GM23338 (cell line): Measurements from ENCODE around the gene IL13. TPM values are rescaled to one million over a fixed set of nuclear protein-coding genes. Genes with fewer than 3 reads are reported as not detected.

Experiments used
- ATAC-seq: fragments of 200-7000 bp; cut with Tn5 transposase; 3 replicates; pipeline ENCODE4 v1.9.1; 2020
- DNase-seq: peaks from one replicate; pipeline ENCODE4 v3.0.0-alpha.2; 2015; ENCODE audit warnings: low spot score
- H2AFZ ChIP-seq: fragments of 200-600 bp; sonication (generic); 2 replicates; pipeline ENCODE4 v1.8.0; 2016; ENCODE audit warnings: antibody characterized with exemption, mild to moderate bottlenecking, moderate library complexity
- H3F3A ChIP-seq: fragments of 200-600 bp; sonication (generic); replicated peaks from 2 replicates; pipeline ENCODE4 v1.8.0; 2017; ENCODE audit warnings: antibody characterized with exemption, mixed run types, low read depth
- H3K27ac ChIP-seq: fragments of 200-600 bp; sonication (generic); 2 replicates; pipeline ENCODE4 v1.6.1; 2016; ENCODE audit warnings: low read depth
- H3K27me3 ChIP-seq: fragments of 200-600 bp; sonication (generic); 2 replicates; pipeline ENCODE4 v1.8.0; 2016; ENCODE audit warnings: mild to moderate bottlenecking, mixed run types, moderate library complexity; ENCODE audit not compliant: insufficient read depth
- H3K36me3 ChIP-seq: fragments of 200-600 bp; sonication (generic); 2 replicates; pipeline ENCODE4 v1.8.0; 2016; ENCODE audit warnings: mild to moderate bottlenecking; ENCODE audit not compliant: insufficient read depth
- H3K4me1 ChIP-seq: fragments of 200-600 bp; sonication (generic); 2 replicates; pipeline ENCODE4 v1.8.0; 2016; ENCODE audit warnings: mild to moderate bottlenecking, moderate library complexity; ENCODE audit not compliant: insufficient read depth
- H3K4me2 ChIP-seq: fragments of 200-600 bp; sonication (generic); 2 replicates; pipeline ENCODE4 v1.7.1; 2017; ENCODE audit warnings: mixed run types
- H3K4me3 ChIP-seq: fragments of 200-600 bp; sonication (generic); 2 replicates; pipeline ENCODE4 v1.6.1; 2016; ENCODE audit warnings: mixed run types
- H3K79me2 ChIP-seq: fragments of 200-600 bp; sonication (generic); replicated peaks from 2 replicates; pipeline ENCODE4 v1.8.0; 2017; ENCODE audit warnings: mild to moderate bottlenecking; ENCODE audit not compliant: insufficient read depth
- H3K9me2 ChIP-seq: fragments of 200-600 bp; sonication (generic); 2 replicates; pipeline ENCODE4 v1.8.0; 2017; ENCODE audit not compliant: insufficient read depth
- H4K20me1 ChIP-seq: fragments of 200-600 bp; sonication (generic); replicated peaks from 2 replicates; pipeline ENCODE4 v1.8.0; 2017; ENCODE audit warnings: mild to moderate bottlenecking; ENCODE audit not compliant: insufficient read depth
- H3K27ac Mint-ChIP-seq: 2 replicates; pipeline ENCODE4 v1.8.0; 2020; ENCODE audit warnings: inconsistent platforms, mild to moderate bottlenecking, moderate library complexity, mixed read lengths
- H3K27me3 Mint-ChIP-seq: 3 replicates; pipeline ENCODE4 v1.8.0; 2022; ENCODE audit warnings: low read depth, mild to moderate bottlenecking, moderate library complexity, mixed read lengths, inconsistent platforms; ENCODE audit not compliant: insufficient read depth, poor library complexity
- H3K36me3 Mint-ChIP-seq: 3 replicates; pipeline ENCODE4 v1.8.0; 2021; ENCODE audit warnings: low read depth, mild to moderate bottlenecking, inconsistent platforms, moderate library complexity, mixed read lengths
- H3K4me1 Mint-ChIP-seq: 3 replicates; pipeline ENCODE4 v1.8.0; 2020; ENCODE audit warnings: mild to moderate bottlenecking, inconsistent platforms, mixed read lengths
- H3K4me3 Mint-ChIP-seq: 3 replicates; pipeline ENCODE4 v1.8.0; 2021; ENCODE audit warnings: moderate library complexity, mild to moderate bottlenecking, inconsistent platforms, mixed read lengths
- H3K9me3 Mint-ChIP-seq: 3 replicates; pipeline ENCODE4 v1.8.0; 2020; ENCODE audit warnings: moderate library complexity, mild to moderate bottlenecking, inconsistent platforms, mixed read lengths
- CREB1 ChIP-seq: fragments of 250-450 bp; sonication (Bioruptor Pico); IDR thresholded peaks from 2 replicates; pipeline ENCODE4 v1.5.0; 2020; ENCODE audit warnings: low read depth, mild to moderate bottlenecking, moderate library complexity
- EZH2 ChIP-seq: fragments of 200-600 bp; sonication (generic); IDR thresholded peaks from one replicate; pipeline ENCODE4 v1.8.0; 2017; ENCODE audit warnings: antibody characterized with exemption, mild to moderate bottlenecking, low read depth; ENCODE audit not compliant: unreplicated experiment
- EZH2phosphoT487 ChIP-seq: fragments of 200-600 bp; sonication (generic); IDR thresholded peaks from one replicate; pipeline ENCODE4 v1.8.1; 2018; ENCODE audit warnings: antibody characterized with exemption; ENCODE audit not compliant: unreplicated experiment
- JUNB ChIP-seq: IDR thresholded peaks from one replicate; pipeline ENCODE4 v1.6.1; 2016; ENCODE audit warnings: antibody characterized with exemption; ENCODE audit not compliant: unreplicated experiment
- NANOG ChIP-seq: IDR thresholded peaks from 2 replicates; pipeline ENCODE4 v1.6.1; 2016; ENCODE audit warnings: antibody characterized with exemption, borderline replicate concordance
- POLR2AphosphoS5 ChIP-seq: IDR thresholded peaks from 2 replicates; pipeline ENCODE4 v1.6.1; 2016; ENCODE audit warnings: antibody characterized with exemption, low read depth
- STAT1 ChIP-seq: IDR thresholded peaks from one replicate; pipeline ENCODE4 v1.6.1; 2016; ENCODE audit warnings: antibody characterized with exemption; ENCODE audit not compliant: unreplicated experiment
- ZNF114 ChIP-seq: fragments of 250-450 bp; sonication (Bioruptor Pico); IDR thresholded peaks from 2 replicates; pipeline ENCODE4 v1.5.0; 2020; ENCODE audit warnings: mild to moderate bottlenecking, moderate library complexity
- ZNF331 ChIP-seq: fragments of 250-450 bp; sonication (Bioruptor Pico); IDR thresholded peaks from 2 replicates; pipeline ENCODE4 v1.5.0; 2020; ENCODE audit warnings: low read depth, mild to moderate bottlenecking, moderate library complexity
- polyA plus RNA-seq: library from polyadenylated mRNA; unstranded; fragments of >200 nt; fragmentation: Nextera tagmentation; extraction: Ambion mirVana; gene quantifications from 2 replicates; pipeline ENCODE4 v1.2.1, GENCODE V29; 2016
- total RNA-seq: library from RNA; depleted of rRNA; stranded (reverse); fragments of >200 nt; shearing (Covaris generic); gene quantifications from 2 replicates; pipeline ENCODE4 v1.2.3, GENCODE V29; 2014
- TF ChIP-seq, protein P1 (sequence below): fragments of 250-450 bp; sonication (Bioruptor Pico); IDR thresholded peaks from 2 replicates; pipeline ENCODE4 v1.5.0; 2020; ENCODE audit warnings: mild to moderate bottlenecking, moderate library complexity
- TF ChIP-seq, protein P2 (sequence below): IDR thresholded peaks from one replicate; pipeline ENCODE4 v1.6.1; 2018; ENCODE audit warnings: antibody characterized with exemption; ENCODE audit not compliant: unreplicated experiment
- TF ChIP-seq, protein P3 (sequence below): IDR thresholded peaks from 2 replicates; pipeline ENCODE4 v1.6.1; 2016; ENCODE audit warnings: antibody characterized with exemption
- TF ChIP-seq, protein P4 (sequence below), 2 experiments: fragments of 200-600 bp in 1 of 2; sonication (generic) in 1 of 2; conservative IDR thresholded peaks; 2 replicates each; pipeline versions ENCODE4 v1.5.1 to v1.6.1; 2016 to 2017; ENCODE audit warnings: antibody characterized with exemption in 2 of 2, low read depth in 2 of 2, mild to moderate bottlenecking in 2 of 2, moderate library complexity in 1 of 2

Gene IL13
- total and polyA plus RNA-seq, 2 experiments from 2014 or later: not detected

DNA sequence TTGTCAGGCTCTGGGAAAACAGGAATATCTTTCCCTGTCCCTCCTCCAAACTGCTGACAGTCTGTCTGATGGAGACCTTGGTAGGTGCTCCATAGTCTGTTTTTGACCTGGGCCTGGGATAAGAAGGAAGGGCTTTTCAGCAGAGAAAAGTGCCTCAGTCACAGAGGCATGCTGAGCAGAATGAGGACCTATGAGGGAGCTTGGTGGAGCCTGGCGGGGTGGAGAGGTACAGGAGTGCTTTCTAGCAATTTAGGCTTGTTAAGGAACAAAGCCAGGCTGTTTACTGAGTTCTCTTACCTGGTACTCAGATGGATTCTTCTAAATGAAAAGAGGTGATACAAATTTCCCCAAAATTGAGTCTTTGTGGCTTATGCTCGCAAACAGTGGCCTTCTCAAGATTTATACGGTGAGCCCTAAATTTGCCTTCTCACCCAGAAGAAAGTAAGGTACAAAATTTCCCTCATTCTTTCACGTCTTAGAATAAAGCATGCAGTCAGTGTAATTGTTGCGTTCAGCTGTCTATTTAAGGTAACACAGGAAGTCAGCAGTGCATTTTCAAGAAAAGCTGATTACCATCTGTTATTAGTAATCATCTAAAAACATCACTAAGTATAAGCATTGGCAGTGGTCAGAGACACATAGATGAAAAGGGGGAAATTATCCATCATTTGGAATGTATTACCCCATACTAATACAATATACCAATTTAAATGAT, 28.6 kb upstream of the IL13 start:
- TF ChIP-seq ZNF114 (CRISPR knock-in tag) (no peak), EZH2 (no peak), JUNB (no peak), POLR2AphosphoS5 (no peak), CREB1 (CRISPR knock-in tag) (no peak), ZNF331 (no peak), EZH2phosphoT487 (no peak), NANOG (no peak), STAT1 (no peak)
- TF ChIP-seq, protein P1, sequence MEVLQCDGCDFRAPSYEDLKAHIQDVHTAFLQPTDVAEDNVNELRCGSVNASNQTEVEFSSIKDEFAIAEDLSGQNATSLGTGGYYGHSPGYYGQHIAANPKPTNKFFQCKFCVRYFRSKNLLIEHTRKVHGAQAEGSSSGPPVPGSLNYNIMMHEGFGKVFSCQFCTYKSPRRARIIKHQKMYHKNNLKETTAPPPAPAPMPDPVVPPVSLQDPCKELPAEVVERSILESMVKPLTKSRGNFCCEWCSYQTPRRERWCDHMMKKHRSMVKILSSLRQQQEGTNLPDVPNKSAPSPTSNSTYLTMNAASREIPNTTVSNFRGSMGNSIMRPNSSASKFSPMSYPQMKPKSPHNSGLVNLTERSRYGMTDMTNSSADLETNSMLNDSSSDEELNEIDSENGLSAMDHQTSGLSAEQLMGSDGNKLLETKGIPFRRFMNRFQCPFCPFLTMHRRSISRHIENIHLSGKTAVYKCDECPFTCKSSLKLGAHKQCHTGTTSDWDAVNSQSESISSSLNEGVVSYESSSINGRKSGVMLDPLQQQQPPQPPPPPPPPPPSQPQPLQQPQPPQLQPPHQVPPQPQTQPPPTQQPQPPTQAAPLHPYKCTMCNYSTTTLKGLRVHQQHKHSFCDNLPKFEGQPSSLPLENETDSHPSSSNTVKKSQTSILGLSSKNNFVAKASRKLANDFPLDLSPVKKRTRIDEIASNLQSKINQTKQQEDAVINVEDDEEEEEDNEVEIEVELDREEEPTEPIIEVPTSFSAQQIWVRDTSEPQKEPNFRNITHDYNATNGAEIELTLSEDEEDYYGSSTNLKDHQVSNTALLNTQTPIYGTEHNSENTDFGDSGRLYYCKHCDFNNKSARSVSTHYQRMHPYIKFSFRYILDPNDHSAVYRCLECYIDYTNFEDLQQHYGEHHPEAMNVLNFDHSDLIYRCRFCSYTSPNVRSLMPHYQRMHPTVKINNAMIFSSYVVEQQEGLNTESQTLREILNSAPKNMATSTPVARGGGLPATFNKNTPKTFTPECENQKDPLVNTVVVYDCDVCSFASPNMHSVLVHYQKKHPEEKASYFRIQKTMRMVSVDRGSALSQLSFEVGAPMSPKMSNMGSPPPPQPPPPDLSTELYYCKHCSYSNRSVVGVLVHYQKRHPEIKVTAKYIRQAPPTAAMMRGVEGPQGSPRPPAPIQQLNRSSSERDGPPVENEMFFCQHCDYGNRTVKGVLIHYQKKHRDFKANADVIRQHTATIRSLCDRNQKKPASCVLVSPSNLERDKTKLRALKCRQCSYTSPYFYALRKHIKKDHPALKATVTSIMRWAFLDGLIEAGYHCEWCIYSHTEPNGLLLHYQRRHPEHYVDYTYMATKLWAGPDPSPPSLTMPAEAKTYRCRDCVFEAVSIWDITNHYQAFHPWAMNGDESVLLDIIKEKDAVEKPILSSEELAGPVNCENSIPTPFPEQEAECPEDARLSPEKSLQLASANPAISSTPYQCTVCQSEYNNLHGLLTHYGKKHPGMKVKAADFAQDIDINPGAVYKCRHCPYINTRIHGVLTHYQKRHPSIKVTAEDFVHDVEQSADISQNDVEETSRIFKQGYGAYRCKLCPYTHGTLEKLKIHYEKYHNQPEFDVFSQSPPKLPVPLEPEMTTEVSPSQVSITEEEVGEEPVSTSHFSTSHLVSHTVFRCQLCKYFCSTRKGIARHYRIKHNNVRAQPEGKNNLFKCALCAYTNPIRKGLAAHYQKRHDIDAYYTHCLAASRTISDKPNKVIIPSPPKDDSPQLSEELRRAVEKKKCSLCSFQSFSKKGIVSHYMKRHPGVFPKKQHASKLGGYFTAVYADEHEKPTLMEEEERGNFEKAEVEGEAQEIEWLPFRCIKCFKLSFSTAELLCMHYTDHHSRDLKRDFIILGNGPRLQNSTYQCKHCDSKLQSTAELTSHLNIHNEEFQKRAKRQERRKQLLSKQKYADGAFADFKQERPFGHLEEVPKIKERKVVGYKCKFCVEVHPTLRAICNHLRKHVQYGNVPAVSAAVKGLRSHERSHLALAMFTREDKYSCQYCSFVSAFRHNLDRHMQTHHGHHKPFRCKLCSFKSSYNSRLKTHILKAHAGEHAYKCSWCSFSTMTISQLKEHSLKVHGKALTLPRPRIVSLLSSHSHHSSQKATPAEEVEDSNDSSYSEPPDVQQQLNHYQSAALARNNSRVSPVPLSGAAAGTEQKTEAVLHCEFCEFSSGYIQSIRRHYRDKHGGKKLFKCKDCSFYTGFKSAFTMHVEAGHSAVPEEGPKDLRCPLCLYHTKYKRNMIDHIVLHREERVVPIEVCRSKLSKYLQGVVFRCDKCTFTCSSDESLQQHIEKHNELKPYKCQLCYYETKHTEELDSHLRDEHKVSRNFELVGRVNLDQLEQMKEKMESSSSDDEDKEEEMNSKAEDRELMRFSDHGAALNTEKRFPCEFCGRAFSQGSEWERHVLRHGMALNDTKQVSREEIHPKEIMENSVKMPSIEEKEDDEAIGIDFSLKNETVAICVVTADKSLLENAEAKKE: no peak
- TF ChIP-seq, protein P2, sequence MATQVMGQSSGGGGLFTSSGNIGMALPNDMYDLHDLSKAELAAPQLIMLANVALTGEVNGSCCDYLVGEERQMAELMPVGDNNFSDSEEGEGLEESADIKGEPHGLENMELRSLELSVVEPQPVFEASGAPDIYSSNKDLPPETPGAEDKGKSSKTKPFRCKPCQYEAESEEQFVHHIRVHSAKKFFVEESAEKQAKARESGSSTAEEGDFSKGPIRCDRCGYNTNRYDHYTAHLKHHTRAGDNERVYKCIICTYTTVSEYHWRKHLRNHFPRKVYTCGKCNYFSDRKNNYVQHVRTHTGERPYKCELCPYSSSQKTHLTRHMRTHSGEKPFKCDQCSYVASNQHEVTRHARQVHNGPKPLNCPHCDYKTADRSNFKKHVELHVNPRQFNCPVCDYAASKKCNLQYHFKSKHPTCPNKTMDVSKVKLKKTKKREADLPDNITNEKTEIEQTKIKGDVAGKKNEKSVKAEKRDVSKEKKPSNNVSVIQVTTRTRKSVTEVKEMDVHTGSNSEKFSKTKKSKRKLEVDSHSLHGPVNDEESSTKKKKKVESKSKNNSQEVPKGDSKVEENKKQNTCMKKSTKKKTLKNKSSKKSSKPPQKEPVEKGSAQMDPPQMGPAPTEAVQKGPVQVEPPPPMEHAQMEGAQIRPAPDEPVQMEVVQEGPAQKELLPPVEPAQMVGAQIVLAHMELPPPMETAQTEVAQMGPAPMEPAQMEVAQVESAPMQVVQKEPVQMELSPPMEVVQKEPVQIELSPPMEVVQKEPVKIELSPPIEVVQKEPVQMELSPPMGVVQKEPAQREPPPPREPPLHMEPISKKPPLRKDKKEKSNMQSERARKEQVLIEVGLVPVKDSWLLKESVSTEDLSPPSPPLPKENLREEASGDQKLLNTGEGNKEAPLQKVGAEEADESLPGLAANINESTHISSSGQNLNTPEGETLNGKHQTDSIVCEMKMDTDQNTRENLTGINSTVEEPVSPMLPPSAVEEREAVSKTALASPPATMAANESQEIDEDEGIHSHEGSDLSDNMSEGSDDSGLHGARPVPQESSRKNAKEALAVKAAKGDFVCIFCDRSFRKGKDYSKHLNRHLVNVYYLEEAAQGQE: no peak
- TF ChIP-seq, protein P3, sequence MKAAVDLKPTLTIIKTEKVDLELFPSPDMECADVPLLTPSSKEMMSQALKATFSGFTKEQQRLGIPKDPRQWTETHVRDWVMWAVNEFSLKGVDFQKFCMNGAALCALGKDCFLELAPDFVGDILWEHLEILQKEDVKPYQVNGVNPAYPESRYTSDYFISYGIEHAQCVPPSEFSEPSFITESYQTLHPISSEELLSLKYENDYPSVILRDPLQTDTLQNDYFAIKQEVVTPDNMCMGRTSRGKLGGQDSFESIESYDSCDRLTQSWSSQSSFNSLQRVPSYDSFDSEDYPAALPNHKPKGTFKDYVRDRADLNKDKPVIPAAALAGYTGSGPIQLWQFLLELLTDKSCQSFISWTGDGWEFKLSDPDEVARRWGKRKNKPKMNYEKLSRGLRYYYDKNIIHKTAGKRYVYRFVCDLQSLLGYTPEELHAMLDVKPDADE: no peak
- TF ChIP-seq, protein P4, sequence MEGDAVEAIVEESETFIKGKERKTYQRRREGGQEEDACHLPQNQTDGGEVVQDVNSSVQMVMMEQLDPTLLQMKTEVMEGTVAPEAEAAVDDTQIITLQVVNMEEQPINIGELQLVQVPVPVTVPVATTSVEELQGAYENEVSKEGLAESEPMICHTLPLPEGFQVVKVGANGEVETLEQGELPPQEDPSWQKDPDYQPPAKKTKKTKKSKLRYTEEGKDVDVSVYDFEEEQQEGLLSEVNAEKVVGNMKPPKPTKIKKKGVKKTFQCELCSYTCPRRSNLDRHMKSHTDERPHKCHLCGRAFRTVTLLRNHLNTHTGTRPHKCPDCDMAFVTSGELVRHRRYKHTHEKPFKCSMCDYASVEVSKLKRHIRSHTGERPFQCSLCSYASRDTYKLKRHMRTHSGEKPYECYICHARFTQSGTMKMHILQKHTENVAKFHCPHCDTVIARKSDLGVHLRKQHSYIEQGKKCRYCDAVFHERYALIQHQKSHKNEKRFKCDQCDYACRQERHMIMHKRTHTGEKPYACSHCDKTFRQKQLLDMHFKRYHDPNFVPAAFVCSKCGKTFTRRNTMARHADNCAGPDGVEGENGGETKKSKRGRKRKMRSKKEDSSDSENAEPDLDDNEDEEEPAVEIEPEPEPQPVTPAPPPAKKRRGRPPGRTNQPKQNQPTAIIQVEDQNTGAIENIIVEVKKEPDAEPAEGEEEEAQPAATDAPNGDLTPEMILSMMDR (conservative IDR thresholded peaks at IDR 0.05; ENCODE audit: low read depth in 2 of 2): no peak
- Mint-ChIP-seq H3K27ac (no peak overlapping the region), H3K9me3 (no peaks in the 10 kb centered on the region)

More for the DNA sequence above, 28.6 kb upstream of the IL13 start:
- Histone ChIP-seq H4K20me1 (peaks cover 4% of the 10 kb centered on the region; the same call in 1 of the 2 replicates), H3K9me2 (no peaks in the 10 kb centered on the region), H2AFZ (no peak overlapping the region), H3K4me2 (no peak overlapping the region), H3K4me3 (no peak overlapping the region), H3K27ac (no peak overlapping the region), H3K36me3 (no peaks in the 10 kb centered on the region), H3F3A (no peaks in the 10 kb centered on the region), H3K79me2 (no peaks in the 10 kb centered on the region), H3K4me1 (no peaks in the 10 kb centered on the region), H3K27me3 (no peaks in the 10 kb centered on the region)
- no peaks in the 10 kb centered on the region for H3K27me3 Mint-ChIP-seq
- H3K36me3 Mint-ChIP-seq: peaks cover 6% of the 10 kb centered on the region; the same call in 1 of the 3 replicates
- no peak overlapping the region for H3K4me3 Mint-ChIP-seq
- H3K4me1 Mint-ChIP-seq: no peaks in the 10 kb centered on the region
- ATAC-seq (no peak), DNase-seq (no peak)
